ENCODE measurements around the gene ANKMY2.

ANKMY2 gene

GRCh38 chr7:16587790-16588189, 57.8 kb downstream of the ANKMY2 start:
- POLR2A ChIA-PET = no interaction called here
- Histone ChIP-seq H3K36me3 (ENCODE audit: control insufficient read depth in 2 of 2, insufficient read depth in 1 of 2, low read length in 2 of 2) (no peaks in the 10 kb centered on the region), H3K4me1 (ENCODE audit: control insufficient read depth, insufficient read depth, low read length) (no peaks in the 10 kb centered on the region), H3K4me3 (ENCODE audit: low read depth, low read length) (no peak overlapping the region), H3K9me3 (ENCODE audit: control insufficient read depth, insufficient read depth, low read depth, low read length) (no peaks in the 10 kb centered on the region), H3K27ac (ENCODE audit: extremely low read depth, low read depth, low read length) (no peak overlapping the region)
- TF ChIP-seq ZNF26 (tag by site-specific recombination; IDR thresholded peaks at IDR 0.05) = no peak
- CTCF ChIA-PET = interaction anchor here (0.5 to 1.2 kb wide), 2 partner anchors 22 kb away, joined by 3 to 5 read pairs; no protein-coding TSS in a partner anchor

GRCh38 chr7:16587129-16587528, 58.4 kb downstream of the ANKMY2 start:
- TF ChIP-seq ZNF214 (tag by site-specific recombination; IDR thresholded peaks at IDR 0.05; ENCODE audit: borderline replicate concordance) (no peak), ZNF529 (tag by site-specific recombination; IDR thresholded peaks at IDR 0.05; ENCODE audit: insufficient replicate concordance) (no peak), ZNF501 (tag by site-specific recombination; IDR thresholded peaks at IDR 0.05) (no peak), ZNF670 (tag by site-specific recombination; IDR thresholded peaks at IDR 0.05; ENCODE audit: low read depth) (no peak), ZNF121 (tag by site-specific recombination; IDR thresholded peaks at IDR 0.05) (no peak), ZNF362 (tag by site-specific recombination; IDR thresholded peaks at IDR 0.05) (no peak), HOXC10 (CRISPR knock-in tag; IDR thresholded peaks at IDR 0.05) (no peak), INSM2 (tag by site-specific recombination; IDR thresholded peaks at IDR 0.05) (no peak)
- Histone ChIP-seq H3K9me3 (ENCODE audit: control insufficient read depth, insufficient read depth, low read depth, low read length) (no peaks in the 10 kb centered on the region), H3K4me3 (ENCODE audit: low read depth, low read length) (no peak overlapping the region), H3K4me1 (ENCODE audit: control insufficient read depth, insufficient read depth, low read length) (no peaks in the 10 kb centered on the region), H3K36me3 (ENCODE audit: control insufficient read depth in 2 of 2, insufficient read depth in 1 of 2, low read length in 2 of 2) (no peaks in the 10 kb centered on the region), H3K27ac (ENCODE audit: extremely low read depth, low read depth, low read length) (no peak overlapping the region)
- ChIA-PET POLR2A (interaction anchor here (0.6 kb wide), 1 partner anchor 8 kb away, joined by 3 read pairs; no protein-coding TSS in a partner anchor), CTCF (interaction anchor here (0.6 to 0.7 kb wide), 2 partner anchors 40 to 782 kb away, joined by 3 read pairs; no protein-coding TSS in a partner anchor)

- ChIA-PET CTCF (interaction anchor here (0.7 kb wide), 1 partner anchor 781 kb away, joined by 3 read pairs; no protein-coding TSS in a partner anchor), POLR2A (no interaction called here)
- Histone ChIP-seq H3K4me1 (ENCODE audit: control insufficient read depth, insufficient read depth, low read length) (no peaks in the 10 kb centered on the region), H3K9me3 (ENCODE audit: control insufficient read depth, insufficient read depth, low read depth, low read length) (no peaks in the 10 kb centered on the region), H3K36me3 (ENCODE audit: control insufficient read depth in 2 of 2, insufficient read depth in 1 of 2, low read length in 2 of 2) (no peaks in the 10 kb centered on the region), H3K27ac (ENCODE audit: extremely low read depth, low read depth, low read length) (no peak overlapping the region), H3K4me3 (ENCODE audit: low read depth, low read length) (no peak overlapping the region)
- no peak for TF ChIP-seq ZNF704 (tag by site-specific recombination; IDR thresholded peaks at IDR 0.05)
- TF ChIP-seq ZFHX2 (tag by site-specific recombination; conservative IDR thresholded peaks at IDR 0.05) = no peak
- no peak for TF ChIP-seq ZNF449 (tag by site-specific recombination; IDR thresholded peaks at IDR 0.05)
- TF ChIP-seq ZNF629 (tag by site-specific recombination; IDR thresholded peaks at IDR 0.05) = no peak
- TF ChIP-seq ZNF132 (tag by site-specific recombination; IDR thresholded peaks at IDR 0.05; ENCODE audit: borderline replicate concordance) = no peak
- no peak for TF ChIP-seq ZNF571 (tag by site-specific recombination; IDR thresholded peaks at IDR 0.05)
- no peak for TF ChIP-seq ZNF626 (tag by site-specific recombination; IDR thresholded peaks at IDR 0.05)
- no peak for TF ChIP-seq ZNF112 (tag by site-specific recombination; IDR thresholded peaks at IDR 0.05)
- no peak for TF ChIP-seq ZNF473 (tag by site-specific recombination; IDR thresholded peaks at IDR 0.05)
- TF ChIP-seq ZNF521 (tag by site-specific recombination; IDR thresholded peaks at IDR 0.05) = no peak
- TF ChIP-seq ZNF548 (tag by site-specific recombination; IDR thresholded peaks at IDR 0.05) = no peak
These were observed 59.3 kb downstream of the ANKMY2 start for GRCh38 chr7:16586081-16586874.
